CD4-positive, alpha-beta memory T cell (primary cell): ENCODE results near the gene CDC42BPG. TPM values are rescaled to one million over a fixed set of nuclear protein-coding genes. Genes with fewer than 3 reads are reported as not detected.

Source experiments
- CTCF ChIA-PET: fragments of 350-600 bp; sonication (Branson Sonifier 250); formaldehyde crosslinking; loops from one replicate; lab custom pipeline; 2021; ENCODE audit warnings: inconsistent platforms; ENCODE audit not compliant: partially characterized antibody; lab: Charles Lee
- POLR2A ChIA-PET: fragments of 350-600 bp; sonication (Branson Sonifier 250); formaldehyde crosslinking; loops from one replicate; lab custom pipeline; 2021; ENCODE audit not compliant: partially characterized antibody; lab: Charles Lee
- DNase-seq, 5 donors: peaks; one replicate each; pipeline versions ENCODE4 v3.0.0 to v3.0.0-alpha.2; 2020 to 2022; ENCODE audit warnings: mixed read lengths in 1 of 5
- H3K27ac ChIP-seq: one replicate; pipeline ENCODE4 v1.7.0; 2013; ENCODE audit warnings: low read depth, low read length
- H3K27me3 ChIP-seq: 2 replicates; pipeline ENCODE4 v1.7.0; 2013; ENCODE audit warnings: mild to moderate bottlenecking, low read length, moderate library complexity; ENCODE audit not compliant: insufficient read depth
- H3K36me3 ChIP-seq: 2 replicates; pipeline ENCODE4 v1.7.0; 2013; ENCODE audit warnings: mild to moderate bottlenecking, low read length, moderate library complexity; ENCODE audit not compliant: insufficient read depth
- H3K4me1 ChIP-seq: 2 replicates; pipeline ENCODE4 v1.7.0; 2013; ENCODE audit warnings: mild to moderate bottlenecking, low read length, moderate library complexity; ENCODE audit not compliant: insufficient read depth
- H3K4me3 ChIP-seq, 2 donors: one replicate each; pipeline ENCODE4 v1.7.0; 2013; ENCODE audit warnings: low read length in 2 of 2, mild to moderate bottlenecking in 1 of 2
- H3K9me3 ChIP-seq, 2 donors: one replicate each; pipeline ENCODE4 v1.7.0; 2013; ENCODE audit warnings: low read length in 2 of 2, control low read depth in 1 of 2; ENCODE audit not compliant: control insufficient read depth in 1 of 2
- H3K27ac Mint-ChIP-seq, 7 donors: one replicate each; pipeline ENCODE4 v1.8.0; 2020 to 2021; ENCODE audit warnings: mixed read lengths in 7 of 7, mild to moderate bottlenecking in 6 of 7, inconsistent platforms in 3 of 7, moderate library complexity in 3 of 7
- H3K27me3 Mint-ChIP-seq, 2 donors: one replicate each; pipeline ENCODE4 v1.8.0; 2020 to 2021; ENCODE audit warnings: mixed read lengths in 2 of 2
- H3K36me3 Mint-ChIP-seq, 2 donors: one replicate each; pipeline ENCODE4 v1.8.0; 2020 to 2021; ENCODE audit warnings: mixed read lengths in 2 of 2, inconsistent platforms in 1 of 2, mild to moderate bottlenecking in 1 of 2
- H3K4me1 Mint-ChIP-seq, 4 donors: one replicate each; pipeline ENCODE4 v1.8.0; 2020 to 2021; ENCODE audit warnings: mixed read lengths in 4 of 4, mild to moderate bottlenecking in 1 of 4
- H3K4me3 Mint-ChIP-seq, 8 donors: one replicate each; pipeline ENCODE4 v1.8.0; 2020 to 2021; ENCODE audit warnings: mixed read lengths in 8 of 8, mild to moderate bottlenecking in 7 of 8, moderate library complexity in 6 of 8, inconsistent platforms in 3 of 8
- H3K9me3 Mint-ChIP-seq, 8 donors: one replicate each; pipeline ENCODE4 v1.8.0; 2020 to 2021; ENCODE audit warnings: mixed read lengths in 8 of 8, mild to moderate bottlenecking in 5 of 8, inconsistent platforms in 3 of 8, moderate library complexity in 1 of 8
- intact Hi-C: fragments of 100-400 bp; cut with micrococcal nuclease; formaldehyde crosslinking; loops from one replicate; pipeline ENCODE4 v1.15.1; 2023
- polyA plus RNA-seq, 2 donors: library from polyadenylated mRNA; unstranded; fragments of 300-500 nt; fragmentation: Illumina TruSeq; gene quantifications; one replicate each; pipeline ENCODE4 v1.2.3, GENCODE V29; 2021
- total RNA-seq, 2 experiments: library from RNA; stranded (reverse); gene quantifications; one replicate each; pipeline ENCODE4 v1.2.3, GENCODE V29; 2021

CDC42BPG gene
- total and polyA plus RNA-seq, 4 experiments from 2014 or later, result 0.62 to 9.0 (median 6.2) TPM; not detected in 1

- peak in 1 of 5 donors; percentile 14 for DNase-seq
- H3K27ac Mint-ChIP-seq, result no peak overlapping the region
- Histone ChIP-seq H3K4me3 (no peak overlapping the region), H3K27ac (no peak overlapping the region), H3K36me3 (no peaks in the 10 kb centered on the region), H3K4me1 (no peaks in the 10 kb centered on the region), H3K27me3 (no peaks in the 10 kb centered on the region), H3K9me3 (no peaks in the 10 kb centered on the region)
- ChIA-PET CTCF (no interaction called here), POLR2A (no interaction called here)
- no peaks in the 10 kb centered on the region for H3K9me3 Mint-ChIP-seq
- H3K4me1 Mint-ChIP-seq, result peaks cover 0 to 4% (median 0%) of the 10 kb centered on the region in 4 donors
- no peak overlapping the region for H3K4me3 Mint-ChIP-seq
- no peaks in the 10 kb centered on the region for H3K27me3 Mint-ChIP-seq
- intact Hi-C loops, result no loop called here
- H3K36me3 Mint-ChIP-seq, result peaks cover 0 to 3% of the 10 kb centered on the region in 2 donors
Observed at GRCh38 chr11:64833509-64833908, 10.9 kb downstream of the CDC42BPG start.

DNA sequence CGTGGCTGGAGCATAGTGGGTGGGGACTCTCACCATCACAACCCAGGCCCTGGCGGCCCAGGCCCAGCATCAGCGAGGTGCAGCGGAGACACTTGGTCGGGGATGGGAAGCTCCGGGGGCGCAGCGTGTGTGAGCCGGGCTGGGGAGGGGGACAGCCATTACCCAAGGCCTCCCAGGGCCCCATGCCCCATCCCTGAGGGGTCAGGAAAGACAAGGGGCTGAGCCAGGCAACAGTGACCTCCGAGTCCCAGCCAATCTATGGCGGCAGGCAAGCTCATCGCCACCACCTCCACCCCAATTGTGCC lies 11.3 kb downstream of the CDC42BPG start:
- ChIA-PET CTCF (no interaction called here), POLR2A (no interaction called here)
- H3K9me3 ChIP-seq, result no peaks in the 10 kb centered on the region
- Mint-ChIP-seq H3K36me3 (peaks cover 1 to 4% of the 10 kb centered on the region in 2 donors), H3K27me3 (no peaks in the 10 kb centered on the region), H3K27ac (no peak overlapping the region), H3K4me1 (peaks cover 0 to 4% (median 0%) of the 10 kb centered on the region in 4 donors), H3K4me3 (no peak overlapping the region), H3K9me3 (no peaks in the 10 kb centered on the region)
- no peak overlapping the region for H3K27ac ChIP-seq
- intact Hi-C loops, result no loop called here
- no peaks in the 10 kb centered on the region for H3K4me1 ChIP-seq
- H3K36me3 ChIP-seq, result no peaks in the 10 kb centered on the region
- no peak overlapping the region for H3K4me3 ChIP-seq
- H3K27me3 ChIP-seq, result no peaks in the 10 kb centered on the region
- peak in 1 of 5 donors; percentile 35 for DNase-seq

- H3K27me3 ChIP-seq, result no peaks in the 10 kb centered on the region
- Mint-ChIP-seq H3K9me3 (no peaks in the 10 kb centered on the region), H3K4me1 (peaks cover 0 to 4% (median 0%) of the 10 kb centered on the region in 4 donors), H3K36me3 (peaks cover 7 to 8% of the 10 kb centered on the region in 2 donors), H3K27ac (no peak overlapping the region), H3K4me3 (no peak overlapping the region), H3K27me3 (no peaks in the 10 kb centered on the region)
- no peak overlapping the region for H3K4me3 ChIP-seq
- H3K9me3 ChIP-seq, result no peaks in the 10 kb centered on the region
- ChIA-PET CTCF (no interaction called here), POLR2A (no interaction called here)
- intact Hi-C loops, result no loop called here
- H3K27ac ChIP-seq, result no peak overlapping the region
- DNase-seq, result peak in 1 of 5 donors; percentile 30
- no peaks in the 10 kb centered on the region for H3K36me3 ChIP-seq
- no peaks in the 10 kb centered on the region for H3K4me1 ChIP-seq
Observed at GRCh38 chr11:64832467-64833197, 11.8 kb downstream of the CDC42BPG start.

DNA sequence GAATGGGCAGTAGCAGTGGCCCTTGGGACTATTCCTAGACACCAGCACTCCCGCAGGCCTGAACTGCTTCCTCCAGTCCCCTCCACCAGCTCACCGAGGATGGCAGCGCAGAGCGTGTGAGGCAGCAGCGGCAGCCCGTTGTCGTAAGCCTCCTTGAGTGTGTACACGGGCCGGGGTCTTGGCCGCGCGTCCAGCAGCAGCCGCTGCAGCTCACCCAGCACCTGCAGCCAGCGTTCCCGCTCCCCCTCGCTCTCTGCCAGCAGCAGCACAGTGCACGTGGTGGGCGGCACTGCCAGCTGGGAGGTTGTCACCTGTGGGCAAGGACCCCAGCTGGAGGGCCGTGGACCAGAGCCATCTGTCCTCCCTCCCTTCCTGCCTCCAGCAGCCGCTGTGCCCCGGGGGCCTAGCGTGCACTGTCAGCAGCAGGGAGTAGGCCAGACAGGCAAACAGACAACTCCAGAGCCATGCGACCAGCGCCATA lies 13.0 kb downstream of the CDC42BPG start:
- no peaks in the 10 kb centered on the region for H3K4me1 Mint-ChIP-seq
- no peaks in the 10 kb centered on the region for H3K27me3 Mint-ChIP-seq
- Histone ChIP-seq H3K4me3 (no peak overlapping the region), H3K4me1 (no peaks in the 10 kb centered on the region), H3K9me3 (no peaks in the 10 kb centered on the region), H3K27me3 (no peaks in the 10 kb centered on the region), H3K36me3 (no peaks in the 10 kb centered on the region), H3K27ac (no peak overlapping the region)
- peak overlapping the region in 1 of 7 donors; percentile 83 for H3K27ac Mint-ChIP-seq
- intact Hi-C loops, result no loop called here
- H3K9me3 Mint-ChIP-seq, result no peaks in the 10 kb centered on the region
- no peak overlapping the region for H3K4me3 Mint-ChIP-seq
- DNase-seq, result peak in 1 of 5 donors; percentile 36
- POLR2A ChIA-PET, result no interaction called here
- peaks cover 8% of the 10 kb centered on the region in 2 donors for H3K36me3 Mint-ChIP-seq
- CTCF ChIA-PET, result no interaction called here

DNA sequence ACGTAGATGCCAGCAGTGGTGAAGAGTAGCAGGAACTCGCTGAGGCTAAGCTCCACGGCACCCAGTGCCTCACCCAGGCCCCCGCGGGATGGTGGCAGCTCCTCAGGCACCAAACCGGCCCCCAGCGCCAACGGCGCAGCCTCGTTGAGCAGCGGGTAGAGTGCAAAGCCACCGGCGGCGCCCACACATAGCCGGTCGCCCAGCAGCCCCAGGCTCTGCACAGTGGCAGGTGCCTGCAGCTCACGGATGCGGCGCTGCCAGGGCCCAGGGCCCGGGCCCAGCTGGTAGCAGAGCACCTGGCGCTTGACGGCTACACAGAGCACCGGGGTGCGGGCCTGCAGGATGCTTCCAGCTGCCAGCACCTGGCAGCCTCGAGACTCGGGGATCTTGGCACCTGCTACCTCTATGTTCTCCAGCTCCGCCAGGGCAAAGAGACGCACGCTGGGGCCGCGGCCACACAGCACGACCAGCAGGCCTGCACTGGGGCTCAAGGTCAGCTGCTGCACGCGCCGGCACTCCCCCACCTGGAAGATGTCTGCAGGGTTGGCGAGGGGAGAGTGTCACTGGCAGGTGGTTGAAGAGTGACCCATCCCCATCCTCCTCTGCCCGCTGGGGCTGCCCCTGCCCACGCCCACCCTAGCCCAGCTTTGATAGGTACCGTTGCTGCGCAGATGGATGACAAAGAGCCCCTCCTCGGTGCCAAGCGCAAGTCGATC lies 14.8 kb downstream of the CDC42BPG start:
- Mint-ChIP-seq H3K27me3 (no peaks in the 10 kb centered on the region), H3K4me3 (no peak overlapping the region), H3K9me3 (no peaks in the 10 kb centered on the region), H3K4me1 (no peaks in the 10 kb centered on the region), H3K27ac (no peak overlapping the region), H3K36me3 (peaks cover 8 to 12% of the 10 kb centered on the region in 2 donors)
- H3K4me1 ChIP-seq, result no peaks in the 10 kb centered on the region
- H3K27ac ChIP-seq, result no peak overlapping the region
- no peaks in the 10 kb centered on the region for H3K36me3 ChIP-seq
- DNase-seq, result peak in 1 of 5 donors; percentile 10
- H3K27me3 ChIP-seq, result no peaks in the 10 kb centered on the region
- intact Hi-C loops, result no loop called here
- ChIA-PET CTCF (no interaction called here), POLR2A (no interaction called here)
- no peaks in the 10 kb centered on the region for H3K9me3 ChIP-seq
- no peak overlapping the region for H3K4me3 ChIP-seq

DNA sequence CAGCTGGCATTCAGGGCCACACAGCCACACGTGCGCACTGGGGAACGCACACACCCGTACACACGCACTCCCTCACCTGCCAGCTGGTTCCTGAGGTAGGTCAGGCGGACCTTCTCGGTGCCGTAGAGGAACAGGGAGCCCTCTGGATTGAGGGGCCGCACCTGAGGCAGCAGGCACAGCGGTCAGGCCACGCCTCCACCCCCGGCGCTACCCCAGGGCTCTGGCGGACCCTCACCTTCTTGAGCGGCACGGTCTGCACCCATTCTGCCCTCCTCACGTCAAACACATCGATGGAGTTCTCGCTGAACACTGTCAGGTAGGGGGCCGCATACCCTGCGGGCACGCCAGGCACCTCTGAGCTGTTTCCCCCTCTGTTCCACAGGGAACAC lies 17.0 kb downstream of the CDC42BPG start:
- ChIA-PET POLR2A (no interaction called here), CTCF (no interaction called here)
- intact Hi-C loops, result no loop called here
- Mint-ChIP-seq H3K27ac (no peak overlapping the region), H3K9me3 (no peaks in the 10 kb centered on the region), H3K4me3 (no peak overlapping the region), H3K36me3 (peaks cover 8 to 12% of the 10 kb centered on the region in 2 donors), H3K27me3 (no peaks in the 10 kb centered on the region), H3K4me1 (no peaks in the 10 kb centered on the region)
- Histone ChIP-seq H3K4me3 (no peak overlapping the region), H3K4me1 (no peaks in the 10 kb centered on the region), H3K9me3 (no peaks in the 10 kb centered on the region), H3K36me3 (no peaks in the 10 kb centered on the region), H3K27ac (no peak overlapping the region), H3K27me3 (no peaks in the 10 kb centered on the region)
- DNase-seq, result peak in 1 of 5 donors; percentile 21

- intact Hi-C loops, result no loop called here
- H3K4me1 ChIP-seq, result no peaks in the 10 kb centered on the region
- no peaks in the 10 kb centered on the region for H3K9me3 ChIP-seq
- no peaks in the 10 kb centered on the region for H3K4me1 Mint-ChIP-seq
- H3K36me3 Mint-ChIP-seq, result peaks cover 8 to 11% of the 10 kb centered on the region in 2 donors
- H3K36me3 ChIP-seq, result no peaks in the 10 kb centered on the region
- no peak overlapping the region for H3K4me3 ChIP-seq
- no peak overlapping the region for H3K27ac ChIP-seq
- H3K9me3 Mint-ChIP-seq, result no peaks in the 10 kb centered on the region
- ChIA-PET CTCF (no interaction called here), POLR2A (no interaction called here)
- H3K4me3 Mint-ChIP-seq, result no peak overlapping the region
- no peaks in the 10 kb centered on the region for H3K27me3 ChIP-seq
- no peaks in the 10 kb centered on the region for H3K27me3 Mint-ChIP-seq
- DNase-seq, result no peak
- no peak overlapping the region for H3K27ac Mint-ChIP-seq
Observed at GRCh38 chr11:64826578-64827450, 17.6 kb downstream of the CDC42BPG start.
